ENCODE results near the gene SLC44A5.

The SLC44A5 gene

GRCh38 chr1:75588779-75589475, 22.0 kb downstream of the SLC44A5 start:
- DNase-seq (ENCODE audit: low read depth, low spot score), result no peak

DNA sequence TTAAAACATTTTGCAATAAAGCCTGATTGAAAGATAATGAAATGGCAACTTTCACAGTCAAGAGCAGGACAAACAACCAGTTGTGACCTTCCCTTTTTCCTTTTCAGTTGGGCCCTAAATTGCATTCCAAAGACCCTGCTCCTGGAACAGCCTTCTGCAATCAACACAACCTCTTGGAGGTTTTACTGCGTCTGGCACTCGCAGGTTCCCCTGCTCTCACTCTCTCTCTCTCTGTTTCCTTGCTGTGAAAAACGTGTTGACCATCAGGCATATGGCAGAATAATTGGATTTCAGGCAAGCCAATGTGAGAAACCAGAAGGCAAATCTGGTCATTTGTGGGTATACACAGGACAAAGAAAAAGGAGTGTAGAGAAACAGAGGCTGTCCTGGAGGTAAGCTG, 23.2 kb downstream of the SLC44A5 start:
- peak; percentile 29 for DNase-seq (ENCODE audit: low read depth, low spot score)

- no peak for DNase-seq (ENCODE audit: low read depth, low spot score)
Measured at GRCh38 chr1:75583282-75583681, 27.6 kb downstream of the SLC44A5 start.

DNA sequence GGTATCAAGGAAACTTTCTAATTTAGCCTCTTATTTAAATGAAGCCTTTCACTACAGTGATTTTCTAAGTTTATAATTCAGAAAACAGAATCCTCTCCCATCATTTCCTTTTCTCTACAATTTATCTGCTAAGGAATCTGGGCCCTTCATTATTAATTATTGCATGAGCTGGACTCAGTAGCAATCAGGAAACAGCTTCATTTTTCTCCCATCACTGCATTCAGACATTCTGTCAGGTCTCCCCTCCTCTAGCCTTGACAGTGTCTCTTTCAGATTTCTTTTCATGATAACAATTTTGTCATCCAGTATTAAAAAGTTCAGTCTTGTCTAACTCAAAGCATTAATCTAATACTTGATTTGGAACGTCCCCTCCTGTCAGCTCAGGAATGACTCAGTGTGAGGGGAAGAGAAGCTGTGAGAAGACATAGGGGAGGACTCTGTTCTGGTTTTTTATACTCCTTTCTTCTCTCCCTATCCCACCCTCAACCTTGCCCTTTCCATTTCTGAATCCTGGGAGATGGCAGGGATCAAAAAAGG, 28.1 kb downstream of the SLC44A5 start:
- no peak for DNase-seq (ENCODE audit: low read depth, low spot score)

- no peak for DNase-seq (ENCODE audit: low read depth, low spot score)
Measured at GRCh38 chr1:75579046-75579445, 31.9 kb downstream of the SLC44A5 start.

- DNase-seq (ENCODE audit: low read depth, low spot score), result no peak
Measured at GRCh38 chr1:75575837-75576236, 35.1 kb downstream of the SLC44A5 start.

GRCh38 chr1:75567191-75567590, 43.7 kb downstream of the SLC44A5 start:
- no peak for DNase-seq (ENCODE audit: low read depth, low spot score)

DNA sequence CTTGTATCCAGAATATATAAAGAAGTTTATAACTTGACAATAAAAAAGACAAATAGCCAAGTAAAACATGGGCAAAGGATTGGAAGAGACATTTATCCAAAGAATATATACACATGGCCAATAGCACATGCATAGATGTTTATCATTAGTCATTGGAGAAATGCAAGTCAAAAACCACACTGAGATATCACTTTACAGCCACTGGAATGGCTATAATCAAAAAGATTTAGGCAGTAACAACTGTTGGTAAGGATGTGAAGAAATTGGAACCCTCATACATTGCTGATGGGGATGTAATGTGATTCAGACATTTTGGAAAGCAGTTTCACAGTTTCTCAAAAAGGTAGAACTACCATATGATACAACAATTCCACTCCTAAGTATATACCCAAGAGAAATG, 51.1 kb downstream of the SLC44A5 start:
- DNase-seq (ENCODE audit: low read depth, low spot score), result no peak

- DNase-seq (ENCODE audit: low read depth, low spot score), result no peak
Measured at GRCh38 chr1:75559136-75559535, 51.8 kb downstream of the SLC44A5 start.

GRCh38 chr1:75554870-75555269, 56.0 kb downstream of the SLC44A5 start:
- DNase-seq (ENCODE audit: low read depth, low spot score), result no peak

DNA sequence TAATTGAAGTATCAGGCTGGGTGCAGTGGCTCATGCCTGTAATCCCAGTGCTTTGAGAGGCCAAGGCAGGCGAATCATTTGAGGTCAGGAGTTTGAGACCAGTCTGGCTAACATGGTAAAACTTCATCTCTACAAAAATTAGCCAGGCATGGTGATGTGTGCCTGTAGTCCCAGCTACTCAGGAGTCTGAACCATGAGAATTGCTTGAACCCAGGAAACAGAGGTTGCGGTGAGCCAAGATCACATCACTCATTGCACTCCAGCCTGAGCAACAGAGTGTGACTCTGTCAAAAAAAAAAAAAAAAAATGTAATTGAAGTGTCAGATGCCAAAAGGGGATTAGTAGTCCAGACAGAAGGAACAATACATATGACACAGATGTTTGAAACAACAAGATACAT, 56.7 kb downstream of the SLC44A5 start:
- no peak for DNase-seq (ENCODE audit: low read depth, low spot score)

- DNase-seq (ENCODE audit: low read depth, low spot score), result no peak
Measured at GRCh38 chr1:75550559-75550958, 60.4 kb downstream of the SLC44A5 start.

- DNase-seq (ENCODE audit: low read depth, low spot score), result no peak
Measured at GRCh38 chr1:75548721-75549480, 62.0 kb downstream of the SLC44A5 start.

- DNase-seq (ENCODE audit: low read depth, low spot score), result no peak
Measured at GRCh38 chr1:75543705-75544104, 67.2 kb downstream of the SLC44A5 start.

- DNase-seq (ENCODE audit: low read depth, low spot score), result no peak
Measured at GRCh38 chr1:75542818-75543570, 67.9 kb downstream of the SLC44A5 start.

GRCh38 chr1:75539230-75540116, 71.4 kb downstream of the SLC44A5 start:
- no peak for DNase-seq (ENCODE audit: low read depth, low spot score)

DNA sequence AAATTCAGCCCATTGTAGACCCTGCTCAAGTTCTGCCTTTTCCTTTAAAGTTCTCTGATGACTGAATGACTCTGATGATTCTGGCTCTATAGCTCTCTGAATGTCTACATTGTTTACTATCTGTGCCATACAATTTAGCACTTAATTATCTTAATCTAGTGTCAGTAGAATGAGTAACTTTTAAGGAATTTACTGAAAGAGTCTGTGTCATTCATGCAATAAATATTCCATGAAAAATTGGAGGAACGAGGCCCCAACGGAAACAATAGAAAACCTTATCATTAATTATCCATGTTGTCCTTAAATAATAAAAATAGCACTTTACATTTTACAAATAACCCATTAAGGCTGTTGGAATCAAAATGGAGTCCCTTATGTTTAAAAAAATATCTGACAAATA, 77.8 kb downstream of the SLC44A5 start:
- no peak for DNase-seq (ENCODE audit: low read depth, low spot score)

GRCh38 chr1:75531570-75531969, 79.3 kb downstream of the SLC44A5 start:
- DNase-seq (ENCODE audit: low read depth, low spot score), result no peak

- DNase-seq (ENCODE audit: low read depth, low spot score), result no peak
Measured at GRCh38 chr1:75529488-75529887, 81.4 kb downstream of the SLC44A5 start.

DNA sequence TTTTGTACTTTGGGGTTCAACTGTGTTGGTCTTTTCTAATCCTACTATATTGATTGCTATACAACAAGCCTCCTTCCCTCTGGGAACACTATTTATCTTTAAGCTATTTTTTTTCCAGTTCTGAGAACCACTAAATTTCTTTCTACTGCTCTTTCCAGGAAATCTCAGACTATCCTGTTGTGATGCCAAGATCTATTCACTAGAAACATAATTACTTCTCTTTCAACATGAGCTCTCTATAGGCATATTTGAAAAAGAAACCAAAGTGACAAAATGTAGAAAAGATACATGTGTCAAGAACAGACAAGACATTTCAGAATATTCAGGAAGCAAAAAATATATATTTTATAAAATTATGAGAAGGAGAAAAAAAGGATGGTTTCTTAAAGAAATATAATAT, 82.9 kb downstream of the SLC44A5 start:
- no peak for DNase-seq (ENCODE audit: low read depth, low spot score)

DNA sequence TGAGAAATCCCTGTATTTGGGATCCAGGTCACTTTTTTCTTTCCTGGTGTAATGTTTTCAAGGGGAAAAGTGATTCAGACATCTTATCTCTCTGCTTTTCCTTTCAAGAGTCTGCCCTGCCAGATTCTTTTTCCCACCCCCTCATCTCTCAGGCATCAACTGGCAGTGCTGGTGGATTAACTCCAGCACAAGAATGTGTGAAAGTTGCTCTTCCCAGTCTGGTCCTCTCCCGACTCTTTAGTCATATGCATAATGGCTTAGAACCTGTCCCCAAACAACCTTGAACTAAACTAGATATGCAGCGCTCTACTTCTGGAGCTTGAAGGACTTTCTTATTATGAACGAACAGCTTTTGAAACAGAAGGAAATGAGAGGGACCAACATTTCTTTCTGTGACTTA, 88.5 kb downstream of the SLC44A5 start:
- DNase-seq (ENCODE audit: low read depth, low spot score), result peak; percentile 18

All from ELF-1 (cell line).